IPS DF 6.9 (cell line): ENCODE measurements around the gene TRUB1.

ENCODE experiments used
- DNase-seq: peaks from one replicate; pipeline ENCODE4 v3.0.0-alpha.2; 2013; ENCODE audit warnings: low read depth, low spot score
- H3K27ac ChIP-seq: one replicate; pipeline ENCODE4 v1.5.1; 2013; ENCODE audit warnings: low read length, control low read depth
- H3K27me3 ChIP-seq: 2 replicates; pipeline ENCODE4 v1.6.1; 2013; ENCODE audit warnings: mild to moderate bottlenecking, low read length; ENCODE audit not compliant: control insufficient read depth, insufficient read depth
- H3K36me3 ChIP-seq: 2 replicates; pipeline ENCODE4 v1.6.1; 2013; ENCODE audit warnings: low read length; ENCODE audit not compliant: control insufficient read depth, insufficient read depth
- H3K4me1 ChIP-seq: 2 replicates; pipeline ENCODE4 v1.6.1; 2013; ENCODE audit warnings: low read length; ENCODE audit not compliant: control insufficient read depth, insufficient read depth
- H3K4me3 ChIP-seq: 2 replicates; pipeline ENCODE4 v1.5.1; 2013; ENCODE audit warnings: mild to moderate bottlenecking, low read length
- H3K9me3 ChIP-seq: 2 replicates; pipeline ENCODE4 v1.6.1; 2013; ENCODE audit warnings: low read length, inconsistent platforms; ENCODE audit not compliant: control insufficient read depth, insufficient read depth
- WGBS: extraction: QIAGEN DNeasy Blood & Tissue Kit; methylation state at CpG from one replicate; pipeline ENCODE4 v1.1.7; 2013; ENCODE audit warnings: mixed read lengths, missing lambda C conversion rate; ENCODE audit not compliant: insufficient read length, insufficient coverage; 5-methylcytosine and 5-hydroxymethylcytosine counted together

The TRUB1 gene

GRCh38 chr10:115026056-115026745, 88.2 kb downstream of the TRUB1 start:
- Histone ChIP-seq H3K36me3 (no peaks in the 10 kb centered on the region), H3K27ac (no peak overlapping the region), H3K27me3 (no peaks in the 10 kb centered on the region), H3K9me3 (no peaks in the 10 kb centered on the region), H3K4me1 (0 out of 2 replicates have a peak, but pooled peaks cover 5% of the 10 kb centered on the region), H3K4me3 (no peak overlapping the region)
- WGBS = no CpG with 5 or more reads among the region's 13 CpGs
- DNase-seq = no peak

GRCh38 chr10:115026746-115027140, 88.7 kb downstream of the TRUB1 start:
- Histone ChIP-seq H3K4me3 (no peak overlapping the region), H3K36me3 (no peaks in the 10 kb centered on the region), H3K27ac (no peak overlapping the region), H3K9me3 (no peaks in the 10 kb centered on the region), H3K4me1 (0 out of 2 replicates have a peak, but pooled peaks cover 5% of the 10 kb centered on the region), H3K27me3 (no peaks in the 10 kb centered on the region)
- DNase-seq = no peak
- no CpG with 5 or more reads among the region's 7 CpGs for WGBS
